Subcutaneous adipose tissue (tissue), 4 donors: Measurements from ENCODE around the gene CAMTA1. TPM values are rescaled to one million over a fixed set of nuclear protein-coding genes. Genes with fewer than 3 reads are reported as not detected.

ENCODE experiments used
- CTCF ChIP-seq: fragments of 450-650 bp; IDR thresholded peaks from one replicate; pipeline ENCODE4 v1.5.1; 2016; ENCODE audit warnings: low read depth, mild to moderate bottlenecking, control low read depth, antibody characterized with exemption, moderate library complexity
- total RNA-seq, 4 donors: library from RNA; depleted of rRNA; stranded (reverse); fragments of >200 nt; gene quantifications; one replicate each; pipeline ENCODE4 v1.1.0, GENCODE V29; 2016

CAMTA1 gene
- total RNA-seq, 4 donors from 2014 or later, result 58.6 to 82.5 (median 78.0) TPM

- no peak for TF ChIP-seq CTCF
Observed at GRCh38 chr1:6923012-6923411, 137.8 kb downstream of the CAMTA1 start.

GRCh38 chr1:6923416-6923815 lies 138.2 kb downstream of the CAMTA1 start:
- TF ChIP-seq CTCF, result no peak

GRCh38 chr1:6923955-6924881 lies 139.0 kb downstream of the CAMTA1 start:
- TF ChIP-seq CTCF, result no peak

- no peak for TF ChIP-seq CTCF
Observed at GRCh38 chr1:6924891-6925290, 139.6 kb downstream of the CAMTA1 start.

GRCh38 chr1:6927626-6928025 lies 142.4 kb downstream of the CAMTA1 start:
- no peak for TF ChIP-seq CTCF

GRCh38 chr1:6928106-6928885 lies 143.0 kb downstream of the CAMTA1 start:
- TF ChIP-seq CTCF, result no peak

GRCh38 chr1:6930732-6931300 lies 145.6 kb downstream of the CAMTA1 start:
- no peak for TF ChIP-seq CTCF
